H1 (cell line): ENCODE data around the gene TAOK2. TPM values are rescaled to one million over a fixed set of nuclear protein-coding genes. Genes with fewer than 3 reads are reported as not detected.

Source experiments
- CTCF ChIA-PET: fragments of 300-600 bp; sonication (Branson Sonifier 250); formaldehyde crosslinking; loops from one replicate; lab custom pipeline; 2021; ENCODE audit not compliant: partially characterized antibody; lab: Charles Lee
- POLR2A ChIA-PET: fragments of 300-600 bp; sonication (Branson Sonifier 250); formaldehyde crosslinking; loops from one replicate; lab custom pipeline; 2021; ENCODE audit warnings: inconsistent platforms; ENCODE audit not compliant: partially characterized antibody; lab: Charles Lee
- DNase-seq, 2 experiments: peaks; one replicate each; pipeline versions ENCODE4 v3.0.0 to v3.0.0-alpha.2; 2010 to 2022; ENCODE audit warnings: low spot score in 2 of 2, low read depth in 1 of 2, mixed read lengths in 1 of 2
- FAIRE-seq: peaks from 2 replicates; lab custom pipeline; 2011; peaks lifted over from hg19 to GRCh38; lab: Jason Lieb, UNC
- H2AFZ ChIP-seq: 2 replicates; pipeline ENCODE4 v1.8.1; 2012; ENCODE audit warnings: low read length, inconsistent platforms
- H2AK5ac ChIP-seq: 2 replicates; pipeline ENCODE4 v1.6.1; 2013; ENCODE audit warnings: low read depth, low read length
- H2BK120ac ChIP-seq: replicated peaks from 2 replicates; pipeline ENCODE3; 2013; ENCODE audit warnings: low read depth, low read length, inconsistent platforms
- H2BK12ac ChIP-seq: 2 replicates; pipeline ENCODE4 v1.6.1; 2013; ENCODE audit warnings: low read depth, low read length
- H2BK15ac ChIP-seq: 2 replicates; pipeline ENCODE4 v1.6.1; 2013; ENCODE audit warnings: low read length
- H2BK20ac ChIP-seq: 2 replicates; pipeline ENCODE4 v1.6.1; 2013; ENCODE audit warnings: low read length
- H2BK5ac ChIP-seq: 2 replicates; pipeline ENCODE4 v1.6.1; 2013; ENCODE audit warnings: low read depth, low read length
- H3K14ac ChIP-seq: 2 replicates; pipeline ENCODE4 v1.6.1; 2013; ENCODE audit warnings: inconsistent platforms; ENCODE audit not compliant: insufficient read length
- H3K18ac ChIP-seq: 2 replicates; pipeline ENCODE4 v1.6.1; 2013; ENCODE audit warnings: low read length; ENCODE audit errors: extremely low read depth
- H3K23ac ChIP-seq: 2 replicates; pipeline ENCODE4 v1.6.1; 2013; ENCODE audit warnings: inconsistent platforms; ENCODE audit not compliant: insufficient read length
- H3K23me2 ChIP-seq: 2 replicates; pipeline ENCODE4 v1.6.1; 2013; ENCODE audit warnings: low read depth, low read length
- H3K27ac ChIP-seq: 2 replicates; pipeline ENCODE4 v1.6.1; 2011; ENCODE audit warnings: low read depth, low read length, inconsistent platforms
- H3K27me3 ChIP-seq, 4 experiments: replicated peaks in 1 of 4; 1 replicate in 1 of 4; 2 replicates in 3 of 4; pipeline versions ENCODE4 v1.6.1 to v1.8.1; 2011 to 2013; ENCODE audit warnings: low read length in 3 of 4, mild to moderate bottlenecking in 3 of 4, inconsistent platforms in 2 of 4, mixed read lengths in 2 of 4, moderate library complexity in 1 of 4; ENCODE audit not compliant: control insufficient read depth in 3 of 4, insufficient read depth in 3 of 4; ENCODE audit errors: extremely low read depth in 1 of 4
- H3K36me3 ChIP-seq, 4 experiments: 2 replicates each; pipeline versions ENCODE4 v1.6.1 to v1.8.1; 2011 to 2013; ENCODE audit warnings: mild to moderate bottlenecking in 4 of 4, low read length in 3 of 4, moderate library complexity in 2 of 4, control low read depth in 1 of 4, inconsistent platforms in 1 of 4; ENCODE audit not compliant: insufficient read depth in 4 of 4, control insufficient read depth in 2 of 4
- H3K4ac ChIP-seq: replicated peaks from 2 replicates; pipeline ENCODE3; 2013; ENCODE audit warnings: low read length, low read depth, mixed read lengths, inconsistent platforms; ENCODE audit not compliant: insufficient read length
- H3K4me1 ChIP-seq, 4 experiments: replicated peaks in 1 of 4; 1 replicate in 1 of 4; 2 replicates in 3 of 4; pipeline versions ENCODE4 v1.6.1 to v1.8.1; 2011 to 2013; ENCODE audit warnings: low read length in 3 of 4, inconsistent platforms in 2 of 4, mixed read lengths in 1 of 4; ENCODE audit not compliant: insufficient read depth in 4 of 4, control insufficient read depth in 3 of 4
- H3K4me2 ChIP-seq, 2 experiments: 2 replicates each; pipeline versions ENCODE4 v1.6.1 to v1.8.1; 2011 to 2013; ENCODE audit warnings: low read depth in 2 of 2, low read length in 2 of 2, control low read depth in 1 of 2, inconsistent platforms in 1 of 2, mild to moderate bottlenecking in 1 of 2; ENCODE audit not compliant: insufficient read depth in 1 of 2
- H3K4me3 ChIP-seq, 4 experiments: fragments of 200-600, 300-600 bp in 1 of 4; sonication (generic), shearing (Covaris generic), sonication (Bioruptor Twin) in 1 of 4; 2 replicates each; pipeline versions ENCODE4 v1.5.1 to v1.8.1; 2011 to 2016; ENCODE audit warnings: low read length in 4 of 4, low read depth in 3 of 4, control low read depth in 2 of 4, inconsistent platforms in 2 of 4, mild to moderate bottlenecking in 2 of 4, mixed read lengths in 1 of 4, moderate library complexity in 1 of 4; ENCODE audit not compliant: insufficient read depth in 2 of 4; ENCODE audit errors: extremely low read depth in 1 of 4
- H3K56ac ChIP-seq: replicated peaks from 2 replicates; pipeline ENCODE3; 2013; ENCODE audit warnings: low read depth, mild to moderate bottlenecking, mixed read lengths, low read length, inconsistent platforms; ENCODE audit not compliant: insufficient read length
- H3K79me1 ChIP-seq: 2 replicates; pipeline ENCODE4 v1.6.1; 2013; ENCODE audit warnings: low read depth, low read length, control low read depth
- H3K79me2 ChIP-seq, 2 experiments: 2 replicates each; pipeline versions ENCODE4 v1.6.1 to v1.8.1; 2012 to 2013; ENCODE audit warnings: low read length in 2 of 2, mild to moderate bottlenecking in 2 of 2, inconsistent platforms in 1 of 2; ENCODE audit not compliant: insufficient read depth in 2 of 2, control insufficient read depth in 1 of 2
- H3K9ac ChIP-seq, 4 experiments: replicated peaks in 1 of 4; 1 replicate in 1 of 4; 2 replicates in 3 of 4; pipeline versions ENCODE4 v1.6.1 to v1.8.1; 2011 to 2013; ENCODE audit warnings: low read depth in 3 of 4, low read length in 3 of 4, control low read depth in 2 of 4, mild to moderate bottlenecking in 2 of 4, moderate library complexity in 2 of 4, inconsistent platforms in 1 of 4; ENCODE audit errors: extremely low read depth in 1 of 4
- H3K9me3 ChIP-seq, 2 experiments: 2 replicates each; pipeline versions ENCODE4 v1.6.1 to v1.8.1; 2012 to 2013; ENCODE audit warnings: mild to moderate bottlenecking in 2 of 2, moderate library complexity in 2 of 2, control low read depth in 1 of 2, inconsistent platforms in 1 of 2, low read depth in 1 of 2, low read length in 1 of 2, mixed read lengths in 1 of 2; ENCODE audit not compliant: insufficient read depth in 2 of 2
- H4K20me1 ChIP-seq, 2 experiments: replicated peaks in 1 of 2; 2 replicates each; pipeline versions ENCODE3 to v1.8.1; 2011 to 2013; ENCODE audit warnings: inconsistent platforms in 2 of 2, low read length in 2 of 2, mild to moderate bottlenecking in 1 of 2; ENCODE audit not compliant: insufficient read depth in 2 of 2, control insufficient read depth in 1 of 2
- H4K5ac ChIP-seq: 2 replicates; pipeline ENCODE4 v1.6.1; 2013; ENCODE audit warnings: low read length, low read depth, mixed read lengths, inconsistent platforms; ENCODE audit not compliant: insufficient read length
- H4K8ac ChIP-seq: 2 replicates; pipeline ENCODE4 v1.8.0; 2013; ENCODE audit warnings: mild to moderate bottlenecking, moderate library complexity, low read length, inconsistent platforms; ENCODE audit not compliant: insufficient read depth; ENCODE audit errors: extremely low read depth
- H4K91ac ChIP-seq: replicated peaks from 2 replicates; pipeline ENCODE3; 2013; ENCODE audit warnings: low read length, mixed read lengths, inconsistent platforms; ENCODE audit not compliant: insufficient read length
- RAD21 ChIP-seq, 2 experiments: IDR thresholded peaks in 1 of 2; conservative IDR thresholded peaks in 1 of 2; 2 replicates each; pipeline ENCODE4 v1.6.1; 2011; ENCODE audit warnings: low read depth in 2 of 2, low read length in 2 of 2, improper control_type of control experiment in 1 of 2, inconsistent platforms in 1 of 2, mild to moderate bottlenecking in 1 of 2, moderate library complexity in 1 of 2
- TCF12 ChIP-seq: IDR thresholded peaks from 2 replicates; pipeline ENCODE4 v1.6.1; 2011; ENCODE audit warnings: low read depth, mild to moderate bottlenecking, low read length
- WGBS, 2 experiments: shearing (Covaris generic) in 1 of 2; methylation state at CpG; one replicate each; pipeline versions ENCODE4 v1.1.6 to v1.1.7; 2013 to 2015; ENCODE audit warnings: low lambda C conversion rate in 2 of 2, mixed read lengths in 2 of 2, inconsistent platforms in 1 of 2, low coverage in 1 of 2, missing lambda C conversion rate in 1 of 2; ENCODE audit not compliant: insufficient replicate concordance in 2 of 2, insufficient coverage in 1 of 2, insufficient read length in 1 of 2; ENCODE audit errors: extremely low coverage in 1 of 2, missing lambda C conversion rate in 1 of 2; 5-methylcytosine and 5-hydroxymethylcytosine counted together
- polyA plus RNA-seq, 7 experiments: library from polyadenylated mRNA; depleted of rRNA in 3 of 7; stranded (reverse) in 5 of 7; unstranded in 2 of 7; fragments of >200 nt in 5 of 7; fragments of 200-250 nt in 2 of 7; gene quantifications; 1 replicate in 5 of 7; 2 replicates in 1 of 7; 4 replicates in 1 of 7; pipeline versions ENCODE4 v1.2.1 to v1.2.3, GENCODE V29; 2011 to 2013; ENCODE audit warnings: missing spikeins in 2 of 7, mixed read lengths in 2 of 7
- total RNA-seq: library from RNA; stranded (reverse); fragmentation: NEBNext Ultra II Directional; extraction: Animal tissue kit (Norgen Biotek cat#: 25700); gene quantifications from 2 replicates; pipeline ENCODE4 v1.2.1, GENCODE V29; 2021

The TAOK2 gene
- total and polyA plus RNA-seq, 2 of the 8 experiments (the other 6 are each of a cell fraction or from before 2014, with no cell fraction given) = 13.5 to 32.6 TPM

DNA sequence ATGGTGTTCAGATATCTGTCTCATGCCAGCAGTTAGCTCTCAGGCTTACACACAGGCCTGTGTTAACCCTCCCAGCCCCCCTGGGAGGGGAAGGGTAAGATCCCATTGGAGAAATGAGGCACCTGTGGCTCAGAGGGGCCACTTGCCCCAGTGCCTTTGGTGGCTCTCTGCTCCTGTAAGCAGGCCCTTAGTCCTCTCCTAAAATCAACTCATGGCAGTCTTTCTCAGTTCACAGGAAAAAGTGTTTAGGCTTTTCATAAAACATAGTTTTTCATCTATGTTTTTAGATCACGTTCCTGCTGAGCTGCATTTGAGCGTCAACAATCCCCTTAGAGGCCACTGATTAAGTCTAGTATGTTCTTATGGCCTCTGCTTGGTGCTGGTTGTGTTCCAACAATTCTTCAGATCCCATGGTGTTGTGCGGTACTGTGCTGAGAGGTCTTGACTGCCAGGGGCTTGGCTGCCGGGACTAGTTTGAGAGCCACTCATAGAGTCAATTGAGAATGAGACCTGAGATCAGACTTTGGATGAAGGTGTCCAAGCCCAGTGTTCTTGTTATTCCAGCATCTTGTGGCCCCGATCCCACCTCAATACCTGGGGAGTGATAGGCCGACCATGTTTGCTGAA, 10.6 kb downstream of the TAOK2 start:
- POLR2A ChIA-PET = interaction anchor here (1.3 to 2.7 kb wide), 2 partner anchors 11 to 78 kb away, joined by 4 to 8 read pairs; partner anchors contain the start of gene TAOK2
- FAIRE-seq (no peak), DNase-seq (no peak)
- CTCF ChIA-PET = interaction anchor here (0.9 to 1.8 kb wide), 4 partner anchors 9 to 48 kb away, joined by 3 to 7 read pairs (median 3); no protein-coding TSS in a partner anchor
- Histone ChIP-seq H2AK5ac (no peak overlapping the region), H4K8ac (no peak overlapping the region), H3K9ac (no peak overlapping the region), H3K4me1 (no peaks in the 10 kb centered on the region), H2BK20ac (no peak overlapping the region), H3K36me3 (peaks cover 14 to 77% (median 59%) of the 10 kb centered on the region in 4 experiments), H4K5ac (no peak overlapping the region), H2BK120ac (no peak overlapping the region), H2AFZ (no peak overlapping the region), H3K27me3 (no peaks in the 10 kb centered on the region), H4K91ac (no peak overlapping the region), H2BK12ac (no peak overlapping the region), H3K23me2 (no peaks in the 10 kb centered on the region), H2BK5ac (no peak overlapping the region), H3K79me1 (0 out of 2 replicates have a peak, but pooled peaks cover 2% of the 10 kb centered on the region), H2BK15ac (no peak overlapping the region), H3K4ac (no peak overlapping the region), H3K9me3 (no peaks in the 10 kb centered on the region), H3K4me2 (no peak overlapping the region), H3K23ac (no peak overlapping the region), H4K20me1 (no peaks in the 10 kb centered on the region), H3K4me3 (no peak overlapping the region), H3K27ac (no peak overlapping the region), H3K14ac (no peak overlapping the region), H3K56ac (no peak overlapping the region), H3K79me2 (no peaks in the 10 kb centered on the region), H3K18ac (no peak overlapping the region)
- no peak for TF ChIP-seq TCF12
- no peak for TF ChIP-seq RAD21 (IDR thresholded peaks at IDR 0.05 in 1 of 2, conservative IDR thresholded peaks at IDR 0.05 in 1 of 2; ENCODE audit: low read depth in 2 of 2, low read length in 2 of 2)
- WGBS, 2 experiments = 84% methylated on average over 6 of the region's 6 CpGs; no CpG with 5 or more reads in 1 of the 2 experiments
